ENCODE data around the gene RBMY1B.
"Not testable (repeated sequence)": the region's sequence is repeated elsewhere in the genome, so short reads cannot be mapped to it uniquely, and the experiment has no call there.

The RBMY1B gene

DNA sequence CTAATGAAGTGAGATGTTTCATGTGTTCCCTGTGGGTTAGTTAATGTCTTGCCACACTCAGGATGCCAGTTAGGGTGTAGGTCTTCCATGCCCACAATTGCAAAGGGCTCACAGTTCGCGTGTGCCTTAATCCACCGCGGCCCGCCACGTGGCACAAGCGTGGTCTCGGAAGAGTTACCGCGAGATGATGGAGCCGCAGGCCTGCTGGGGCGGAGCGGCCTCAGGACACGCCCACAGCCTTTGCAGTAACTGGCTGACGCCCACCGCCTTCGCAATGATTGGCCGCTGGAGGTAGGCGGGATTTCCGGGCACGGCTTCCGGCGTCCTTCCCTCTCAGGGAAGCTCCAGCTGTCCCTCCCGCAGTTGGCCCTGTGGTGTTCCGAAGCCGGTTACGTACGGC, at the start of gene RBMY1B:
TSS of gene RBMY1B (plus strand) at position 301 of the 400 bp plus-strand sequence. CDS start 2,013 bp downstream, outside the sequence.
- not testable (repeated sequence) for H3K27me3 ChIP-seq (ENCODE audit: control insufficient read depth in 1 of 2, insufficient read depth in 2 of 2, low read length in 2 of 2); H3K27ac ChIP-seq (ENCODE audit: low read depth, low read length); H3K9me3 ChIP-seq (ENCODE audit: low read length); H3K4me1 ChIP-seq (ENCODE audit: insufficient read depth, low read length); H3K4me3 ChIP-seq (ENCODE audit: low read depth in 1 of 2, low read length in 2 of 2); H3K36me3 ChIP-seq (ENCODE audit: insufficient read depth, low read length); H3K9ac ChIP-seq (ENCODE audit: low read length)

DNA sequence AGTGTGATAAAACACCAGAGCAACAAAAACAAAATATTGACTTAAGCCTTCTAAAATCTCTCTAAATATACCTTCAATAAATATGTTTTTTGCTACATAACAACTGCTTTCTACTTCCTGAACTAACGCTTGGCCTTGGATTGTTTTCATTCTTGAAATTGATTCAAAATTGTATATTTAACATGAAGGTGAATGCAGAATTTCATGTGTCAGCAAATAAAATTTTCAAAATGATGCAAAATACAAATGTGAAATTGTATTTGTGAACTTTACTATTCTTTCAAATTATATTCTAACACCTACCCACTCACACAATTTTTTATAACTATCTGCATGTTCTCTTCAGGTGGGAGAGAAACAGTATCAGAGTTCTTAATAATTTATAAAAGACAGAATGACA, 48.2 kb upstream of the RBMY1B start:
- H3K4me3 ChIP-seq (ENCODE audit: low read depth in 1 of 2, low read length in 2 of 2); H3K27me3 ChIP-seq (ENCODE audit: control insufficient read depth in 1 of 2, insufficient read depth in 2 of 2, low read length in 2 of 2); H3K9me3 ChIP-seq (ENCODE audit: low read length): not testable (repeated sequence)

DNA sequence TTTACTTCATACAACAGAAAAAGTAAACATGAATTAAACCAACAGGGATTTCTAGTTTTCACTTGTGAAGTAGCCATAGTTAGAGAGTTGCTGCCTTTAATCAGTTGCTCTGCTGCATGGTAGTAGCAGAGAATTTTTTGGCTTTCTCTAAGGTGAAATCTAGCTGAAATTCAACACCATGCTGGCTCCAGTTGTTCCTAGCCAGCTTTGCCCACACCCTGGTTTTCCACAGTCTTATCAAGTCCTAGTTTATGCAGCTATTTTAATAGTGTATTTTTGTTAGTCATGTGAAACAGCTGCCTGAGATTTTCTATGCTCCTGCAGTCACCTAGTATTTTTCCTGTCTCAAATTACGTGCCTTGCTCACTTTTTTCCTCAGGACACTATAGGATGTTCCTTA, 28.2 kb upstream of the RBMY1B start:
- Histone ChIP-seq H3K4me3 (ENCODE audit: low read depth in 1 of 2, low read length in 2 of 2) (no peak overlapping the region), H3K36me3 (ENCODE audit: insufficient read depth, low read length) (no peaks in the 10 kb centered on the region), H3K9me3 (ENCODE audit: low read length) (no peaks in the 10 kb centered on the region), H3K27me3 (ENCODE audit: control insufficient read depth in 1 of 2, insufficient read depth in 2 of 2, low read length in 2 of 2) (no peaks in the 10 kb centered on the region), H3K4me1 (ENCODE audit: insufficient read depth, low read length) (no peaks in the 10 kb centered on the region), H3K9ac (ENCODE audit: low read length) (no peak overlapping the region), H3K27ac (ENCODE audit: low read depth, low read length) (no peak overlapping the region)

More for the DNA sequence above, 48.2 kb upstream of the RBMY1B start:
- not testable (repeated sequence) for H3K36me3 ChIP-seq (ENCODE audit: insufficient read depth, low read length); H3K27ac ChIP-seq (ENCODE audit: low read depth, low read length); H3K9ac ChIP-seq (ENCODE audit: low read length); H3K4me1 ChIP-seq (ENCODE audit: insufficient read depth, low read length)

DNA sequence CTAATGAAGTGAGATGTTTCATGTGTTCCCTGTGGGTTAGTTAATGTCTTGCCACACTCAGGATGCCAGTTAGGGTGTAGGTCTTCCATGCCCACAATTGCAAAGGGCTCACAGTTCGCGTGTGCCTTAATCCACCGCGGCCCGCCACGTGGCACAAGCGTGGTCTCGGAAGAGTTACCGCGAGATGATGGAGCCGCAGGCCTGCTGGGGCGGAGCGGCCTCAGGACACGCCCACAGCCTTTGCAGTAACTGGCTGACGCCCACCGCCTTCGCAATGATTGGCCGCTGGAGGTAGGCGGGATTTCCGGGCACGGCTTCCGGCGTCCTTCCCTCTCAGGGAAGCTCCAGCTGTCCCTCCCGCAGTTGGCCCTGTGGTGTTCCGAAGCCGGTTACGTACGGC, 23.4 kb downstream of the RBMY1B start, which contains the start of gene RBMY1A1:
TSS of gene RBMY1A1 (plus strand) at position 301 of the 400 bp plus-strand sequence. CDS start 2,013 bp downstream, outside the sequence.
- H3K9me3 ChIP-seq (ENCODE audit: low read length); H3K36me3 ChIP-seq (ENCODE audit: insufficient read depth, low read length); H3K4me1 ChIP-seq (ENCODE audit: insufficient read depth, low read length); H3K27ac ChIP-seq (ENCODE audit: low read depth, low read length); H3K4me3 ChIP-seq (ENCODE audit: low read depth in 1 of 2, low read length in 2 of 2); H3K9ac ChIP-seq (ENCODE audit: low read length); H3K27me3 ChIP-seq (ENCODE audit: control insufficient read depth in 1 of 2, insufficient read depth in 2 of 2, low read length in 2 of 2): not testable (repeated sequence)

DNA sequence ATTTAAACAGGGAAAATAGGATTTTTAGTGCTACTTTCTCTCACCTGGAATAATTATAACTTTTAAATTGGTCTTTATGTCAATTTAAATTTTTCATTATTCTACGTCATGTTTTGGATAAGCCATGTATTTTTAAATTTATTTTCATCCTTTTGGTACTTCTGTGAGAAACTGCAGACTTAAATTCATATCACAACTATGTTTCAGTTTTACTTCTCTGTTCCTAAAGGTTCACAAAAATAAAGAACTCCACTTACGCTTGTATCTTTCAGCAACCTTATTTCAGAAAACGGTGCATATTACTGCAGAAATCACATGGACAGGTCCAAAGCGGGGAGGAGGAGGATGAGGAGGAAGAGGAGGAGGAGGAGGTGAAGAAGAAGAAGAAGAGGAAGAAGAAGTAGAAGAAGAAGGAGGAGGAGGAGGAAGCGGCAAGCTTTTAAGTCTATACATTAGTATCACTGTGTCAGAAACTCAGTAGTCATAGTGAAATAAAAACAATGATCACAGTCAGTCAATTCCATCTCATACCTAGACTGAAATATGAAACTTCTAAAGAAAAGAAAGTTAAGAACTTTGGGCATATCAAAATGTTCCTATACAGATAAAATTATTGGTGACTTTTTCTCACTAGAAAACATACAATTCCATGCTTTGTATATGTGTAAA, 48.3 kb downstream of the RBMY1B start:
- not testable (repeated sequence) for H3K9ac ChIP-seq (ENCODE audit: low read length); H3K27me3 ChIP-seq (ENCODE audit: control insufficient read depth in 1 of 2, insufficient read depth in 2 of 2, low read length in 2 of 2); H3K4me1 ChIP-seq (ENCODE audit: insufficient read depth, low read length); H3K27ac ChIP-seq (ENCODE audit: low read depth, low read length); H3K36me3 ChIP-seq (ENCODE audit: insufficient read depth, low read length); H3K9me3 ChIP-seq (ENCODE audit: low read length); H3K4me3 ChIP-seq (ENCODE audit: low read depth in 1 of 2, low read length in 2 of 2)

Data from muscle layer of colon (tissue), 2 donors.